Breast epithelium (tissue), 4 donors: Measurements from ENCODE around the gene TM4SF1. TPM values are rescaled to one million over a fixed set of nuclear protein-coding genes. Genes with fewer than 3 reads are reported as not detected.

Source experiments
- DNase-seq, 2 donors: peaks; one replicate each; pipeline ENCODE4 v3.0.0-alpha.2; 2019; ENCODE audit warnings: low spot score in 2 of 2
- H3K27ac ChIP-seq, 2 donors: fragments of 200-600 bp; sonication (generic) in 1 of 2; one replicate each; pipeline ENCODE4 v1.5.1; 2016 to 2019; ENCODE audit warnings: mild to moderate bottlenecking in 1 of 2
- H3K27me3 ChIP-seq, 2 donors: fragments of 200-600 bp; sonication (generic) in 1 of 2; one replicate each; pipeline versions ENCODE4 v1.5.1 to v1.6.0; 2017 to 2019; ENCODE audit warnings: control low read depth in 1 of 2, mild to moderate bottlenecking in 1 of 2
- H3K36me3 ChIP-seq: fragments of 200-600 bp; one replicate; pipeline ENCODE4 v1.5.1; 2019
- H3K4me1 ChIP-seq, 2 donors: fragments of 200-600 bp; sonication (generic); one replicate each; pipeline ENCODE4 v1.5.1; 2016 to 2019; ENCODE audit warnings: control low read depth in 1 of 2
- H3K4me3 ChIP-seq, 3 donors: fragments of 200-600 bp; sonication (generic); 1 replicate in 2 of 3; 2 replicates in 1 of 3; pipeline ENCODE4 v1.5.1; 2016 to 2019; ENCODE audit warnings: mild to moderate bottlenecking in 3 of 3, moderate library complexity in 2 of 3
- H3K9me3 ChIP-seq, 2 donors: fragments of 200-600 bp; sonication (generic) in 1 of 2; one replicate each; pipeline ENCODE4 v1.5.1; 2016 to 2019; ENCODE audit warnings: control low read depth in 1 of 2
- POLR2A ChIP-seq: fragments of 450-650 bp; IDR thresholded peaks from one replicate; pipeline ENCODE4 v1.6.1; 2016; ENCODE audit warnings: antibody characterized with exemption, mild to moderate bottlenecking, moderate library complexity
- POLR2AphosphoS5 ChIP-seq, 3 donors: sonication (generic); formaldehyde crosslinking; IDR thresholded peaks; one replicate each; pipeline ENCODE4 v1.6.1; 2017; ENCODE audit warnings: antibody characterized with exemption in 3 of 3
- intact Hi-C: fragments of 100-400 bp; cut with DNase I; formaldehyde crosslinking; loops from one replicate; pipeline ENCODE4 v1.15.1; 2023; ENCODE audit warnings: low total_unique reads
- total RNA-seq, 3 donors: library from RNA; depleted of rRNA; stranded (reverse); fragments of >200 nt; gene quantifications; one replicate each; pipeline ENCODE4 v1.1.0, GENCODE V29; 2016
- TF ChIP-seq, protein P1 (sequence below), 3 donors: fragments of 450-650 bp; IDR thresholded peaks; one replicate each; pipeline ENCODE4 v1.5.1; 2016 to 2017; ENCODE audit warnings: antibody characterized with exemption in 3 of 3, mild to moderate bottlenecking in 3 of 3, moderate library complexity in 3 of 3

Gene TM4SF1
- total RNA-seq, 3 donors from 2014 or later: 48.5 to 559 (median 290) TPM

DNA sequence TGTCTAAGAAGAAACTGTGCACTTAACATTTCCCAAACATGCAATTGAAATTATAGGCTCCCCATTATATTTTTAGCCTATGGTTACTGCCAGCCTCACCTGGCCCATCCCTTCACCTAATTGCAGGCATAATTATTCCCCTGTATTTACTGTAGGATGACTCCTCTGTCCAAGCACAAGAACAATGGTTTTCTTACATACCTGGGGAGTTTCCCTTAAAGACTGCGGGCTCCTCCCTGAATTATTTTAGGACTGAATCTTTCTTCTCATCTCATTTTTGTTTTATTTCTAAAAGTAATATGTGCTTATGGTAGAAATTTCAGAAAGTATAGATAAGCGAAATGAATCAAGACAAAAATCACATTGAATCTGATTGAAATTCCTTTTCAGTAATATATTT is 11.4 kb downstream of the TM4SF1 start:
- Histone ChIP-seq H3K4me3 (no peak overlapping the region), H3K36me3 (no peaks in the 10 kb centered on the region), H3K9me3 (no peaks in the 10 kb centered on the region), H3K27me3 (no peaks in the 10 kb centered on the region), H3K27ac (peak overlapping the region in 1 of 2 donors; percentile 96), H3K4me1 (peaks cover 0 to 2% of the 10 kb centered on the region in 2 donors)
- DNase-seq: no peak
- intact Hi-C loops: no loop called here
- TF ChIP-seq POLR2AphosphoS5 (IDR thresholded peaks at IDR 0.05) (no peak), POLR2A (no peak)
- TF ChIP-seq, protein P1, sequence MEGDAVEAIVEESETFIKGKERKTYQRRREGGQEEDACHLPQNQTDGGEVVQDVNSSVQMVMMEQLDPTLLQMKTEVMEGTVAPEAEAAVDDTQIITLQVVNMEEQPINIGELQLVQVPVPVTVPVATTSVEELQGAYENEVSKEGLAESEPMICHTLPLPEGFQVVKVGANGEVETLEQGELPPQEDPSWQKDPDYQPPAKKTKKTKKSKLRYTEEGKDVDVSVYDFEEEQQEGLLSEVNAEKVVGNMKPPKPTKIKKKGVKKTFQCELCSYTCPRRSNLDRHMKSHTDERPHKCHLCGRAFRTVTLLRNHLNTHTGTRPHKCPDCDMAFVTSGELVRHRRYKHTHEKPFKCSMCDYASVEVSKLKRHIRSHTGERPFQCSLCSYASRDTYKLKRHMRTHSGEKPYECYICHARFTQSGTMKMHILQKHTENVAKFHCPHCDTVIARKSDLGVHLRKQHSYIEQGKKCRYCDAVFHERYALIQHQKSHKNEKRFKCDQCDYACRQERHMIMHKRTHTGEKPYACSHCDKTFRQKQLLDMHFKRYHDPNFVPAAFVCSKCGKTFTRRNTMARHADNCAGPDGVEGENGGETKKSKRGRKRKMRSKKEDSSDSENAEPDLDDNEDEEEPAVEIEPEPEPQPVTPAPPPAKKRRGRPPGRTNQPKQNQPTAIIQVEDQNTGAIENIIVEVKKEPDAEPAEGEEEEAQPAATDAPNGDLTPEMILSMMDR (IDR thresholded peaks at IDR 0.05): no peak

DNA sequence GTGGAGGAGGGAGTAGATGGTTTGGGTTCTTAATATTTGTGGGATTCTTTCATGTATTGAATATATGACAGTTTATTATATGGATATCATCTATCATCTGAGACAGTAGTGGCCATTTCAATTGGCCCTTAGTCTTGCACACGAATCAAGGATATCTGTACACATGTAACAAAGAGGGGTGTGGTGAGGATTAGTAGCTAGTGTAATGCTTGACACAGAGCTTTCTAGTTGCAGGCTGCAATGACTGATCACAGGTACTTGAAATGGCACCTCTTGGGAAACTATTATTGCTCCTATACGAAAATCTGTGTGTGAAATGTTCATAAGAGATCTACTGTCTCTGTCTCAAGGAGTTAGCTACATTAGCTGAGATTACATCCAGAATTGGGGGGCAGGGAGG is 12.8 kb downstream of the TM4SF1 start:
- H3K27me3 ChIP-seq: no peaks in the 10 kb centered on the region
- TF ChIP-seq, protein P1 (IDR thresholded peaks at IDR 0.05): no peak
- TF ChIP-seq POLR2AphosphoS5 (IDR thresholded peaks at IDR 0.05) (no peak), POLR2A (no peak)
- intact Hi-C loops: no loop called here
- no peaks in the 10 kb centered on the region for H3K4me1 ChIP-seq
- no peak overlapping the region for H3K4me3 ChIP-seq
- H3K36me3 ChIP-seq: no peaks in the 10 kb centered on the region
- no peaks in the 10 kb centered on the region for H3K9me3 ChIP-seq
- no peak for DNase-seq
- no peak overlapping the region for H3K27ac ChIP-seq

DNA sequence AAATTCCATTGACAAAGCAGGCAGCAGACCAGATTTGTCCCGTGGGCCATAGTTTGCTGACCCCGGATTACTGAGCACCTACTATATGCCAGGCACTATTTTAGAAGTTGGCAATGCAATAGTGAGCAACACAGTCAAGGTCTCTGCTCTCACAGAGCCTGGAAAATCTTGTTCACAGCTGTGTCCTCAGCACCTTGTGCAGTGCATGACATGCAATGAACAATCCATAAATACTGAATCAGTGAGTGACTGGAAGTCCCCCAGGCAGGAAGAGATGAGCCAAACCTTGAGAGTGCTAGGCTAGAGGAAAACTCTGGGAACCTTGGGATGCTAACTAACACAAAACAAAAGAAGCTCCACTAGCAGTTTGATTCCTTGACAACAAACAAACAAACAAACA is 14.4 kb downstream of the TM4SF1 start:
- no peaks in the 10 kb centered on the region for H3K36me3 ChIP-seq
- TF ChIP-seq, protein P1 (IDR thresholded peaks at IDR 0.05): no peak
- no peak for TF ChIP-seq POLR2AphosphoS5 (IDR thresholded peaks at IDR 0.05)
- TF ChIP-seq POLR2A: no peak
- H3K27ac ChIP-seq: no peak overlapping the region
- H3K9me3 ChIP-seq: no peaks in the 10 kb centered on the region
- intact Hi-C loops: no loop called here
- H3K27me3 ChIP-seq: no peaks in the 10 kb centered on the region
- no peak for DNase-seq
- no peak overlapping the region for H3K4me3 ChIP-seq
- H3K4me1 ChIP-seq: no peaks in the 10 kb centered on the region

- no peak for DNase-seq
- H3K27me3 ChIP-seq: no peaks in the 10 kb centered on the region
- intact Hi-C loops: no loop called here
Observed at GRCh38 chr3:149362366-149362765, 15.1 kb downstream of the TM4SF1 start.

GRCh38 chr3:149356630-149357029 is 20.8 kb downstream of the TM4SF1 start:
- Histone ChIP-seq H3K27me3 (no peaks in the 10 kb centered on the region), H3K9me3 (no peaks in the 10 kb centered on the region), H3K36me3 (no peaks in the 10 kb centered on the region), H3K4me1 (no peaks in the 10 kb centered on the region), H3K27ac (no peak overlapping the region), H3K4me3 (no peak overlapping the region)
- TF ChIP-seq POLR2AphosphoS5 (IDR thresholded peaks at IDR 0.05) (no peak), POLR2A (no peak)
- TF ChIP-seq, protein P1 (IDR thresholded peaks at IDR 0.05): no peak
- intact Hi-C loops: no loop called here
- DNase-seq: no peak

More at GRCh38 chr3:149362366-149362765, 15.1 kb downstream of the TM4SF1 start:
- Histone ChIP-seq H3K4me1 (no peaks in the 10 kb centered on the region), H3K4me3 (no peak overlapping the region), H3K9me3 (no peaks in the 10 kb centered on the region), H3K36me3 (no peaks in the 10 kb centered on the region), H3K27ac (no peak overlapping the region)
- TF ChIP-seq, protein P1 (IDR thresholded peaks at IDR 0.05): no peak
- no peak for TF ChIP-seq POLR2AphosphoS5 (IDR thresholded peaks at IDR 0.05)
